B cell (primary cell): ENCODE data around the gene PLEKHG3.

ENCODE experiments used
- EZH2 ChIP-seq: IDR thresholded peaks from 2 replicates; pipeline ENCODE4 v1.6.1; 2012; ENCODE audit warnings: borderline replicate concordance, low read depth, mild to moderate bottlenecking, moderate library complexity, low read length; ENCODE audit not compliant: insufficient read depth, poor library complexity, severe bottlenecking
- TF ChIP-seq, protein P1 (sequence below): fragments of 200-600 bp; IDR thresholded peaks from one replicate; pipeline ENCODE4 v1.8.0; 2022; ENCODE audit warnings: antibody characterized with exemption, mild to moderate bottlenecking

- TF ChIP-seq, protein P1, sequence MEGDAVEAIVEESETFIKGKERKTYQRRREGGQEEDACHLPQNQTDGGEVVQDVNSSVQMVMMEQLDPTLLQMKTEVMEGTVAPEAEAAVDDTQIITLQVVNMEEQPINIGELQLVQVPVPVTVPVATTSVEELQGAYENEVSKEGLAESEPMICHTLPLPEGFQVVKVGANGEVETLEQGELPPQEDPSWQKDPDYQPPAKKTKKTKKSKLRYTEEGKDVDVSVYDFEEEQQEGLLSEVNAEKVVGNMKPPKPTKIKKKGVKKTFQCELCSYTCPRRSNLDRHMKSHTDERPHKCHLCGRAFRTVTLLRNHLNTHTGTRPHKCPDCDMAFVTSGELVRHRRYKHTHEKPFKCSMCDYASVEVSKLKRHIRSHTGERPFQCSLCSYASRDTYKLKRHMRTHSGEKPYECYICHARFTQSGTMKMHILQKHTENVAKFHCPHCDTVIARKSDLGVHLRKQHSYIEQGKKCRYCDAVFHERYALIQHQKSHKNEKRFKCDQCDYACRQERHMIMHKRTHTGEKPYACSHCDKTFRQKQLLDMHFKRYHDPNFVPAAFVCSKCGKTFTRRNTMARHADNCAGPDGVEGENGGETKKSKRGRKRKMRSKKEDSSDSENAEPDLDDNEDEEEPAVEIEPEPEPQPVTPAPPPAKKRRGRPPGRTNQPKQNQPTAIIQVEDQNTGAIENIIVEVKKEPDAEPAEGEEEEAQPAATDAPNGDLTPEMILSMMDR, result no peak
- no peak for TF ChIP-seq EZH2
These were observed 6.8 kb downstream of the PLEKHG3 start for GRCh38 chr14:64711039-64711438.
